Cardiac muscle cell (in vitro differentiated cells and primary cell): ENCODE results near the gene CAMSAP2. TPM values are rescaled to one million over a fixed set of nuclear protein-coding genes. Genes with fewer than 3 reads are reported as not detected.

Experiments
- DNase-seq, 2 donors: peaks; one replicate each; pipeline versions ENCODE4 v3.0.0 to v3.0.0-alpha.2; 2010 to 2017; ENCODE audit warnings: low read depth in 1 of 2, low spot score in 1 of 2
- H3K27ac ChIP-seq: fragments of 200-600 bp; sonication (generic); 2 replicates; pipeline ENCODE4 v1.5.1; 2016
- H3K27me3 ChIP-seq: fragments of 200-600 bp; sonication (generic); 2 replicates; pipeline ENCODE4 v1.6.0; 2016; ENCODE audit warnings: control low read depth
- H3K36me3 ChIP-seq: fragments of 200-600 bp; sonication (generic); 2 replicates; pipeline ENCODE4 v1.5.1; 2016; ENCODE audit warnings: control low read depth
- H3K4me1 ChIP-seq: fragments of 200-600 bp; sonication (generic); 2 replicates; pipeline ENCODE4 v1.8.1; 2017; ENCODE audit warnings: low read depth, mild to moderate bottlenecking, mixed run types
- H3K4me3 ChIP-seq: fragments of 200-600 bp; sonication (generic); 2 replicates; pipeline ENCODE4 v1.5.1; 2016; ENCODE audit warnings: mild to moderate bottlenecking
- H3K9me3 ChIP-seq: fragments of 200-600 bp; sonication (generic); 2 replicates; pipeline ENCODE4 v1.5.1; 2017; ENCODE audit warnings: low read depth, mild to moderate bottlenecking, control low read depth
- polyA plus RNA-seq: library from polyadenylated mRNA; unstranded; fragments of >200 nt; fragmentation: Nextera tagmentation; extraction: Ambion mirVana; gene quantifications from 2 replicates; pipeline ENCODE4 v1.2.1, GENCODE V29; 2016
- total RNA-seq: library from RNA; depleted of rRNA; stranded (reverse); fragments of >200 nt; gene quantifications from 2 replicates; pipeline ENCODE4 v1.2.3, GENCODE V29; 2016
- TF ChIP-seq, protein P1 (sequence below): IDR thresholded peaks from 2 replicates; pipeline ENCODE4 v1.5.1; 2012; ENCODE audit warnings: low read depth, mild to moderate bottlenecking, low read length

CAMSAP2 gene
- total and polyA plus RNA-seq, 2 experiments from 2014 or later = 12.6 to 22.8 TPM

DNA sequence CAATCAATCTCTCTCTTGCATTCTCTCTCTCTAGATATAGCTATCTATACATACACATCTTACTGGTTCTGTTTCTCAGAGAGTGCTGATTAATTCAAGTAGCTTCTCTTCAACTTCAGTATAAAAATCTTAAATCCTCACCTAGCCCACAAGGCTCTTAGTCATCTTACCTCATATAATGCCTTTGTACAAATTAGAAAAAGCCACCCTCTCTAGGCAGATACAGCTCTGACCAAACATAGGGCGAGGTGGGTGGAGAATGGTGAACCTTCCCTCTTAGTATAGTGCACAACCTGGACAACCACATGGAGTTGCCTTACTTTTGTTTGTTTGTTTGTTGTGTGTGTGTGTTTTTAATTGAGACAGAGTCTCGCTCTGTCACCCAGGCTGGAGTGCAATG, 150.9 kb downstream of the CAMSAP2 start:
- peaks cover 14% of the 10 kb centered on the region for H3K4me1 ChIP-seq
- TF ChIP-seq, protein P1, sequence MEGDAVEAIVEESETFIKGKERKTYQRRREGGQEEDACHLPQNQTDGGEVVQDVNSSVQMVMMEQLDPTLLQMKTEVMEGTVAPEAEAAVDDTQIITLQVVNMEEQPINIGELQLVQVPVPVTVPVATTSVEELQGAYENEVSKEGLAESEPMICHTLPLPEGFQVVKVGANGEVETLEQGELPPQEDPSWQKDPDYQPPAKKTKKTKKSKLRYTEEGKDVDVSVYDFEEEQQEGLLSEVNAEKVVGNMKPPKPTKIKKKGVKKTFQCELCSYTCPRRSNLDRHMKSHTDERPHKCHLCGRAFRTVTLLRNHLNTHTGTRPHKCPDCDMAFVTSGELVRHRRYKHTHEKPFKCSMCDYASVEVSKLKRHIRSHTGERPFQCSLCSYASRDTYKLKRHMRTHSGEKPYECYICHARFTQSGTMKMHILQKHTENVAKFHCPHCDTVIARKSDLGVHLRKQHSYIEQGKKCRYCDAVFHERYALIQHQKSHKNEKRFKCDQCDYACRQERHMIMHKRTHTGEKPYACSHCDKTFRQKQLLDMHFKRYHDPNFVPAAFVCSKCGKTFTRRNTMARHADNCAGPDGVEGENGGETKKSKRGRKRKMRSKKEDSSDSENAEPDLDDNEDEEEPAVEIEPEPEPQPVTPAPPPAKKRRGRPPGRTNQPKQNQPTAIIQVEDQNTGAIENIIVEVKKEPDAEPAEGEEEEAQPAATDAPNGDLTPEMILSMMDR = no peak

DNA sequence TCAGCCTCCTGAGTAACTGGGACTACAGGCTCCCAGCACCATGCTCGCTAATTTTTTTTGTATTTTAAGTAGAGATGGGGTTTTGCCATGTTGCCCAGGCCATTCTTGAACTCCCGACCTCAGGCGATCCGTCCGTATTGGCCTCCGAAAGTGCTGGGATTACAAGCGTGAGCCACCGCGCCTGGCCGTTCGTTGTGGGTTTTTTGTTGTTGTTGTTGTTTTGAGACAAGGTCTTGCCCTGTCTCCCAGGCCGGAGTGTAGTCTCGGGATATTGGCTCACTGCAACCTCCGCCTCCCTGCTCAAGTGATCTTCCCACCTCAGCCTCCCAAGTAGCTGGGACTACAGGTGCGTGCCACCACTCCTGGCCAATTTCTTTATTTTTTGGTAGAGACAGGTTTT, 151.3 kb downstream of the CAMSAP2 start:
- TF ChIP-seq, protein P1 = no peak
- H3K36me3 ChIP-seq = no peaks in the 10 kb centered on the region
- peaks cover 14% of the 10 kb centered on the region for H3K4me1 ChIP-seq
- H3K4me3 ChIP-seq = no peak overlapping the region
- no peaks in the 10 kb centered on the region for H3K27me3 ChIP-seq
- DNase-seq = no peak
- no peaks in the 10 kb centered on the region for H3K9me3 ChIP-seq
- H3K27ac ChIP-seq = no peak overlapping the region

More for the DNA sequence above, 150.9 kb downstream of the CAMSAP2 start:
- Histone ChIP-seq H3K27ac (no peak overlapping the region), H3K36me3 (no peaks in the 10 kb centered on the region), H3K9me3 (no peaks in the 10 kb centered on the region), H3K4me3 (no peak overlapping the region), H3K27me3 (no peaks in the 10 kb centered on the region)
- no peak for DNase-seq

DNA sequence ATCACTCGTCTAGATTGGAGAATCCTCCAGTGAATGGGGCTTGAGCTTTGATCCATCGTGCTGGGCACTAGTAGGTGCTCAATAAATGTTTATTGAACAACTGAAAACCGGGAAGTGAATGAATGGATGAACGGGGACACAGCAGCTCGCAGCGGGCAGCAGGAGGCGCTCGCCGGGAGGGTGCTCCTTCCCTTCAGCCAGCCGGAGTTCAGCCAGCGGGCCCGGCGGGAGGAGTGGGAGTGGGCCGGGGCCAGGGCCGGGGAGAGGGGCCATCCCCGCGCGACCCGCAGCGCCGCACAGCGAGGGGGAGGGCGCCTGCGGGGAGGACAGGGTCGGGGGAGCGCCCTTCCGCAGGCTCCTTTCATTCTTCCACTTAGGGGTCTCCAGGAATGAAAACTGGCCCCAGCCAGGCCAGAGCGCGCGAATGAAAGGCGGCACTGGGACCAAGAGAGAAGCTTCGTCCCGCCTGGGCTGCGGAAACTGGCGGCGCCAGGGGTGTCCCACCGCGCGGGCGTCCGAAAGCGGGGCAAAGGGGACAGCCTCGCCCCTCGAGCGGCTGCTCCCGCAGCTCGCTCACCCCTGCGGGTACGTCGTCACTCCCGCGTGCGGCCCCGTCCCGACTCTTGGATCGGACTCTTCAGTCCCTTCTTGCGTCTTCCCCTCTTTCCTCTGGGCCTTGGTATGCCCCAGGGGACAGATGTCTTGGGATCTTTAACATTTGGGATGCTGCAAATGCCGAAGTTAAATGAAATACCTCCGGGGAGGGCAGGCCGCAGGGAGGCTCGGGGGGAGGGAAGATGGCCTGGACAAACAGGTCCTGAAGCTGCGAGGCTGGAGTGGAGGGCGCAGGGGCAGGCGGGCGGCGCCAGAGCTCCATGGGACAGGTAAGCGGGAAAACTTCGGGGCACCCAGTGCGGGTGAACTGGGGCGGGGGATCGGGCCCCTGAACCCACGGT, 152.4 kb downstream of the CAMSAP2 start:
- Histone ChIP-seq H3K27ac (peak overlapping the region; percentile 82), H3K27me3 (no peaks in the 10 kb centered on the region), H3K9me3 (no peaks in the 10 kb centered on the region), H3K36me3 (no peaks in the 10 kb centered on the region), H3K4me3 (peak overlapping the region; percentile 54), H3K4me1 (peaks cover 14% of the 10 kb centered on the region)
- TF ChIP-seq, protein P1 = peak; percentile 64
- DNase-seq = peak; percentile 52 to 78

DNA sequence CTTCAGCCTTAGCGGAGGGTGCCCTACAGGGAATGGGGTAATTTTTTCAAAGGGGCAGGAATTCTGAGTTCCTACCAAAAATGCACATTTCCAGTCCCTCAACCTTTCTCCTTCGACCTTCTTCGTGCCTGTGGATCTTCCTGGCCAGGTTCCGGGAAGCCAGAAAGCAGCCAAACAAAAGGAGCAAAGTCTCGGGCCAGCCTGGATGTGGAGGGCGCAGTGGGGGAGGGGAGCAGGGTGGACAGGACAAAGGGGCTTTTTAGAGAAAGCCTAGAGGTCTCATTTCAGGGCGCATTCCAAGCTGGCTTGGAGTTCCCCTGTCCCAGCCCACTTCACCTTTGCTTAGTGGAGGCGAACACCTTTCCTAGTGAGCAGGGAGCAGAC, 153.1 kb downstream of the CAMSAP2 start:
- Histone ChIP-seq H3K9me3 (no peaks in the 10 kb centered on the region), H3K4me3 (peak overlapping the region; percentile 54), H3K27me3 (no peaks in the 10 kb centered on the region), H3K36me3 (no peaks in the 10 kb centered on the region), H3K4me1 (peaks cover 10% of the 10 kb centered on the region), H3K27ac (no peak overlapping the region)
- TF ChIP-seq, protein P1 = no peak
- peak in 1 of 2 donors; percentile 24 for DNase-seq

DNA sequence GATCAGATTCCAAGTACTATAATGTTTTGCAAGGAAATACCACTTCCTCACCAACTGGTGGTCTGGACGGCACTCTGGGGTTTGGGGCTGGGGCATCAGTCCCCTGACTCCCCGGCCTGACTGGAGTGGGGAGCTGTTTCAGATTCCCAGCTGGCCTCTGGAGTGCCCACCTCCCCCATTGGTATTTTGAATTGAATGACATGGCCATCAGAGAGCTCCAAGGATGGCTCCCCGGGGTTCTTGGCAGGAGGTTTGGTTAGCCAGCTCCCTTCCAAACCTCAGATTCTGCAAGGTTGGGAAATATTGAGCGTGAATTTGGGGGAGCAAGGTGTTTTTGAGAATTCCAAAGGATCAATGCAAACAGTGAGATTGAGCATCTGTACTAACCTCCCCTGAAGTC, 153.9 kb downstream of the CAMSAP2 start:
- H3K4me1 ChIP-seq = peaks cover 10% of the 10 kb centered on the region
- no peak overlapping the region for H3K27ac ChIP-seq

More for the DNA sequence above, 153.9 kb downstream of the CAMSAP2 start:
- no peaks in the 10 kb centered on the region for H3K36me3 ChIP-seq
- H3K27me3 ChIP-seq = no peaks in the 10 kb centered on the region
- TF ChIP-seq, protein P1 = no peak
- H3K9me3 ChIP-seq = no peaks in the 10 kb centered on the region
- DNase-seq = no peak
- no peak overlapping the region for H3K4me3 ChIP-seq
